ENCODE results near the gene ZNRF3.

Gene ZNRF3

GRCh38 chr22:29012101-29012433 is 128.7 kb downstream of the ZNRF3 start:
- TF ChIP-seq, protein P1, sequence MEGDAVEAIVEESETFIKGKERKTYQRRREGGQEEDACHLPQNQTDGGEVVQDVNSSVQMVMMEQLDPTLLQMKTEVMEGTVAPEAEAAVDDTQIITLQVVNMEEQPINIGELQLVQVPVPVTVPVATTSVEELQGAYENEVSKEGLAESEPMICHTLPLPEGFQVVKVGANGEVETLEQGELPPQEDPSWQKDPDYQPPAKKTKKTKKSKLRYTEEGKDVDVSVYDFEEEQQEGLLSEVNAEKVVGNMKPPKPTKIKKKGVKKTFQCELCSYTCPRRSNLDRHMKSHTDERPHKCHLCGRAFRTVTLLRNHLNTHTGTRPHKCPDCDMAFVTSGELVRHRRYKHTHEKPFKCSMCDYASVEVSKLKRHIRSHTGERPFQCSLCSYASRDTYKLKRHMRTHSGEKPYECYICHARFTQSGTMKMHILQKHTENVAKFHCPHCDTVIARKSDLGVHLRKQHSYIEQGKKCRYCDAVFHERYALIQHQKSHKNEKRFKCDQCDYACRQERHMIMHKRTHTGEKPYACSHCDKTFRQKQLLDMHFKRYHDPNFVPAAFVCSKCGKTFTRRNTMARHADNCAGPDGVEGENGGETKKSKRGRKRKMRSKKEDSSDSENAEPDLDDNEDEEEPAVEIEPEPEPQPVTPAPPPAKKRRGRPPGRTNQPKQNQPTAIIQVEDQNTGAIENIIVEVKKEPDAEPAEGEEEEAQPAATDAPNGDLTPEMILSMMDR (IDR thresholded peaks at IDR 0.05; ENCODE audit: low read depth, low read length, missing control alignments) = no peak
- H3K4me3 ChIP-seq (ENCODE audit: low read depth, low read length) = no peak overlapping the region
- DNase-seq (ENCODE audit: low read depth) = no peak
- in situ Hi-C loops (cut with HindIII; ENCODE audit: low sequenced_read_pairs) = no loop called here

GRCh38 chr22:29012952-29013351 is 129.6 kb downstream of the ZNRF3 start:
- in situ Hi-C loops (cut with HindIII; ENCODE audit: low sequenced_read_pairs) = no loop called here
- DNase-seq (ENCODE audit: low read depth) = no peak
- TF ChIP-seq, protein P1 (IDR thresholded peaks at IDR 0.05; ENCODE audit: low read depth, low read length, missing control alignments) = no peak
- no peak overlapping the region for H3K4me3 ChIP-seq (ENCODE audit: low read depth, low read length)

- no peak for DNase-seq (ENCODE audit: low read depth)
- in situ Hi-C loops (cut with HindIII; ENCODE audit: low sequenced_read_pairs) = no loop called here
- TF ChIP-seq, protein P1 (IDR thresholded peaks at IDR 0.05; ENCODE audit: low read depth, low read length, missing control alignments) = no peak
- no peak overlapping the region for H3K4me3 ChIP-seq (ENCODE audit: low read depth, low read length)
These were observed 130.9 kb downstream of the ZNRF3 start for GRCh38 chr22:29014293-29014692.

DNA sequence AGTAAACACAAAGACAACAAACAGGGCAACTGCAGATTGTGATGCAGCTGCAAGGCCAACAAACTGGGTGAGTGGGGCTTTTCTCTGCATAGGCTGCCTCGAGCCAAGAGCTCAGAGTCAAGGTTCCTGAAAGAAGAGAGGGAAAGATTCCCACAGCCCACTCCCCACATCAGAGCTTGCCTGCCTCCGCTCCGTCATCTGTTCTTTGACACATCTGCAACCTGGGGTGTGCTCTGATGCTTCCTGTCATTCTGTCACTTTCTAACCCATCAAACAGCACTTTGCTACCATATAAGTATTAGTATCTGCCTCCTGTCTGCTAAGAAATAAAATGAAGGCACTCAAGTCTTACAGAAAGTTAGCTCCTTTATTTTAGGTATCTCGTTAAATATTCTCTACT is 131.4 kb downstream of the ZNRF3 start:
- TF ChIP-seq, protein P1 (IDR thresholded peaks at IDR 0.05; ENCODE audit: low read depth, low read length, missing control alignments) = no peak
- in situ Hi-C loops (cut with HindIII; ENCODE audit: low sequenced_read_pairs) = loop anchor here (5.0 kb wide), 1 partner anchor 77 kb away; no protein-coding TSS in a partner anchor
- no peak overlapping the region for H3K4me3 ChIP-seq (ENCODE audit: low read depth, low read length)
- DNase-seq (ENCODE audit: low read depth) = no peak

DNA sequence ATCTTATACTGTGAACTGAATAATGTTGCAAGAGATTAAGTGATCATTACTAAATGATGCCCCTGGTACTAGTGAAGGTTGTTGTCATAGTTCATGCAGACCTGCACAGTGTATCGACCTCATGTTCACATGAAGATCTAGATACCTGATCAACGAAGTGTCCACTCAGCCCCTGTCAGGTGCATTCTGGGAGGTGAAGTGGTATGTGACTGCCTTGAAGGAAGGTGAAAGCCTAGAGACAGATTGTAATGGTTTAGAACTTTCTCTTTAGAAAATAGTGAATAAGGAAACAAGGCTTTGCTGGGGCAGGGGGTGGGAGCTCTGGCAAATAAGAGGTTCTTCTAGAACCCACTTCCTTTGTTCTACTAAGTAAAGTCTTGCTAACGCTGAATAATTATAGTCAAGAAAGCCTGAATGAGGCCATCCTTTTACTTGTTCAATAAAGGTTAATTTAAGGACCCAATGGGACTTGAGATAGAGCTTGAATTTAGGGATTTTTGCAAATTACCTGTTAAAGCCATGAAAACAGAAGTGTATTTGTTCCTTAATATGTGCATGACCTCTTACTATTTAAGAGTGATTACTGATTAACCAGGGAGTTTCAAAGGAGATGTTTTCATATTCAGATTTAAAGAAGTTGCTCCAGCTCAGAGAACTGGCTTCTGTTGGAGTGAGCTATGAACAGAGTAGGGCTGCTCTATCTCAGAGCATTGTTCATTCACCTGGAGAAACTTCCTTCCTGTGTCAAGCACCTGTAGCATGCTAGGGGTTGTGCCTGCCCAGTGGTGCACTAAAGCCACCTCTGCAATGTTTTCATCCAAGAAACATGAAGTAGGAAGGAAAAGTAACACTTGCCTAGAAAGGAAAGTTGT is 132.9 kb downstream of the ZNRF3 start:
- no peak for DNase-seq (ENCODE audit: low read depth)
- in situ Hi-C loops (cut with HindIII; ENCODE audit: low sequenced_read_pairs) = loop anchor here (5.0 kb wide), 1 partner anchor 79 kb away; no protein-coding TSS in a partner anchor
- TF ChIP-seq, protein P1 (IDR thresholded peaks at IDR 0.05; ENCODE audit: low read depth, low read length, missing control alignments) = no peak
- H3K4me3 ChIP-seq (ENCODE audit: low read depth, low read length) = no peak overlapping the region

- in situ Hi-C loops (cut with HindIII; ENCODE audit: low sequenced_read_pairs) = loop anchor here (5.0 kb wide), 1 partner anchor 81 kb away; no protein-coding TSS in a partner anchor
- no peak overlapping the region for H3K4me3 ChIP-seq (ENCODE audit: low read depth, low read length)
- no peak for DNase-seq (ENCODE audit: low read depth)
- TF ChIP-seq, protein P1 (IDR thresholded peaks at IDR 0.05; ENCODE audit: low read depth, low read length, missing control alignments) = no peak
These were observed 135.2 kb downstream of the ZNRF3 start for GRCh38 chr22:29018293-29019189.

All from astrocyte of the cerebellum (primary cell).